ENCODE data around the gene KIF5A. TPM values are rescaled to one million over a fixed set of nuclear protein-coding genes. Genes with fewer than 3 reads are reported as not detected.

The KIF5A gene
- total and polyA plus RNA-seq, 2 donors (not counting 1 experiment from before 2014, with no cell fraction given) = 0.09 to 0.67 TPM

DNA sequence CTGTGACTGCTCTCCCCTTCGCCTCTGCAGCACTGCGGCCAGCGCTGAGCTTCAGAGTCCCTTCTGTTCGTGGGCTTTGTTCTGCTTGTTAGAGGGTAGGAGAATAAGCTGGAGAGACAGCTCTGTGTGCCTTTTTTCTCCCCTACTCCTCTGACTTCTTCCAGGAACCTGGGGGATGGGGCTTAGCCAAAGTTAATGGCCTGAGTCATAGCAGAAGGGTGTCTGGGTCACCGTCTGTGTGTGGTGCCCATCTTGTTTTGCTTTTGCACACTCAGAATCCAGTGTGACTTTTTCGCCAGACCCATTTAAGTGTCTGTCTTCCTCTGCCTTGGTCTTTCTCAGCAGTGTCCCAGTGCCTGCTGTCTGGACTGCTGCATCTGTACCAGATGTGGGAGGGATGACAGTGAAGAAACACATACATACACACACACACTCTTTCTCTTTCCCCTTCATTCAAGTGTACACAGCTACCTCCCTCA, 3.0 kb downstream of the KIF5A start:
- CTCF ChIA-PET = interaction anchor here (1.0 kb wide), 1 partner anchor 314 kb away, joined by 3 read pairs; no protein-coding TSS in a partner anchor
- Mint-ChIP-seq H3K27me3 (peaks cover 32% of the 10 kb centered on the region), H3K9me3 (ENCODE audit: insufficient read depth) (no peaks in the 10 kb centered on the region), H3K4me3 (no peak overlapping the region), H3K4me1 (peaks cover 20% of the 10 kb centered on the region), H3K27ac (no peak overlapping the region)
- TF ChIP-seq CTCF (IDR thresholded peaks at IDR 0.05) (no peak), EZH2 (IDR thresholded peaks at IDR 0.05; ENCODE audit: borderline replicate concordance, insufficient read depth, low read depth, low read length, poor library complexity, severe bottlenecking) (no peak)
- H3K36me3 ChIP-seq (replicated peaks in 1 of 2; ENCODE audit: control extremely low read depth in 1 of 2, control insufficient read depth in 1 of 2, extremely low read depth in 1 of 2, insufficient read depth in 2 of 2, low read length in 1 of 2) = no peaks in the 10 kb centered on the region
- no peak overlapping the region for H3K4me3 ChIP-seq (ENCODE audit: control extremely low read depth in 1 of 5, extremely low read depth in 1 of 5, insufficient read depth in 1 of 5, low read depth in 2 of 5, low read length in 4 of 5)
- no peak for ATAC-seq (ENCODE audit: low read depth)
- H4K20me1 ChIP-seq (ENCODE audit: control insufficient read depth, insufficient read depth, low read length, poor library complexity, severe bottlenecking) = no peaks in the 10 kb centered on the region
- H3K9ac ChIP-seq (ENCODE audit: low read length) = no peak overlapping the region
- POLR2A ChIA-PET = no interaction called here
- H3K4me2 ChIP-seq (replicated peaks; ENCODE audit: low read depth, low read length, poor library complexity, severe bottlenecking) = no peak overlapping the region
- no peak overlapping the region for H3K27ac ChIP-seq (ENCODE audit: low read length in 2 of 2)
- H2AFZ ChIP-seq (ENCODE audit: insufficient read depth, low read depth, low read length, poor library complexity, severe bottlenecking) = no peak overlapping the region
- H3K9me3 ChIP-seq (ENCODE audit: control extremely low read depth in 1 of 3, control insufficient read depth in 2 of 3, insufficient read depth in 1 of 3, low read length in 2 of 3) = peaks cover 0 to 4% (median 0%) of the 10 kb centered on the region in 3 donors
- H3K27me3 ChIP-seq (replicated peaks in 1 of 4; ENCODE audit: control extremely low read depth in 1 of 4, control insufficient read depth in 3 of 4, insufficient read depth in 4 of 4, low read length in 3 of 4) = peaks cover 0 to 32% (median 10%) of the 10 kb centered on the region in 4 experiments
- WGBS (ENCODE audit: insufficient coverage) = 66% methylated on average over 2 of the region's 6 CpGs
- no peaks in the 10 kb centered on the region for H3K79me2 ChIP-seq (ENCODE audit: control insufficient read depth, insufficient read depth, low read length)
- intact Hi-C loops (cut with micrococcal nuclease) = no loop called here
- H3K4me1 ChIP-seq (ENCODE audit: control insufficient read depth in 2 of 2, insufficient read depth in 2 of 2, low read length in 2 of 2) = peaks cover 10 to 14% of the 10 kb centered on the region in 2 donors
- DNase-seq = no peak

DNA sequence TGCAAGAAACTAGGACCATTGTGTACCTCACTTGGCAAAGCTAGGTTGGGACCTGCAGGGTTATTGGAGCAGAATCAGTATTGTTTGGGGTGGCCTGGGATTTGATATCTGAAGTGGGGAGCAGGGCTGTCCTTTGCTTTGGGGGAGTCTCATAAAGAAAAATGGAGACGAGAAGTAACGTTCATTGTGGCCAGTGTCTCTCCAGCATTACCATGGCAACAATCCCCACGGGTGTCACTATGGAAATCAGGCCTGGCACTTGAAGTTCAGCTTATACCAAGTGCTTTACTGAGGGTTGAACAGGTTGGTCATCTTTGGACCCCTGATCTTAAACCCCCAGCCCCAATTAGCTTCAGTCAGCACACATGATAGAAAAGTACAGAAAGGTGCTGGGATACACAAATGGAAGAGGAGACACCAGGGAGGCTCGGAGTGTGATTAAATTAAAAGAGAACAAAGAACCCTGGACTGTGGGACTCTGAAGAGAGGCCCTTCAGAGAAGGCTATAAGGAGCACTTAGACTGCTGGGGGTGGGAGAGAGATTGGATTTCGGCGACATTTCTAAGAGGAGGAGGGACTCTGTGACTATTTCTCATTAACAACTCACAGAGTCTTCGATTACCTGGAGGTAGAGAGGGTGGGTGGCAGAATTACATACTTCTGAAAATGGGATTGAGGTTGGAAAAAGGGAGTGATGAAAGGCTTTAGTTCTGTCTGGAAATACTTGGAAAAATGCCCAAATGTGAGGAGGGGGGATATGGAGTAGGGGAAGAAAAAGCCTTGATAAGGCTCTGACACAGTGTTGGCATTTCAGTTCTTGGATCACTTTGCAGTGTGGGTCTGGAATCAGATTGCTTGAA, 3.7 kb downstream of the KIF5A start:
- peaks cover 20% of the 10 kb centered on the region for H3K4me1 Mint-ChIP-seq
- DNase-seq = no peak
- Histone ChIP-seq H3K9me3 (ENCODE audit: control extremely low read depth in 1 of 3, control insufficient read depth in 2 of 3, insufficient read depth in 1 of 3, low read length in 2 of 3) (peaks cover 0 to 4% (median 0%) of the 10 kb centered on the region in 3 donors), H3K27me3 (replicated peaks in 1 of 4; ENCODE audit: control extremely low read depth in 1 of 4, control insufficient read depth in 3 of 4, insufficient read depth in 4 of 4, low read length in 3 of 4) (peaks cover 0 to 28% (median 9%) of the 10 kb centered on the region in 4 experiments), H3K4me3 (ENCODE audit: control extremely low read depth in 1 of 5, extremely low read depth in 1 of 5, insufficient read depth in 1 of 5, low read depth in 2 of 5, low read length in 4 of 5) (no peak overlapping the region), H2AFZ (ENCODE audit: insufficient read depth, low read depth, low read length, poor library complexity, severe bottlenecking) (no peak overlapping the region), H3K4me2 (replicated peaks; ENCODE audit: low read depth, low read length, poor library complexity, severe bottlenecking) (no peak overlapping the region), H3K27ac (ENCODE audit: low read length in 2 of 2) (no peak overlapping the region), H3K36me3 (replicated peaks in 1 of 2; ENCODE audit: control extremely low read depth in 1 of 2, control insufficient read depth in 1 of 2, extremely low read depth in 1 of 2, insufficient read depth in 2 of 2, low read length in 1 of 2) (no peaks in the 10 kb centered on the region), H3K9ac (ENCODE audit: low read length) (no peak overlapping the region), H3K79me2 (ENCODE audit: control insufficient read depth, insufficient read depth, low read length) (no peaks in the 10 kb centered on the region), H4K20me1 (ENCODE audit: control insufficient read depth, insufficient read depth, low read length, poor library complexity, severe bottlenecking) (no peaks in the 10 kb centered on the region), H3K4me1 (ENCODE audit: control insufficient read depth in 2 of 2, insufficient read depth in 2 of 2, low read length in 2 of 2) (peaks cover 10 to 14% of the 10 kb centered on the region in 2 donors)
- intact Hi-C loops (cut with micrococcal nuclease) = no loop called here
- CTCF ChIA-PET = no interaction called here
- peaks cover 32% of the 10 kb centered on the region for H3K27me3 Mint-ChIP-seq
- TF ChIP-seq CTCF (IDR thresholded peaks at IDR 0.05) (no peak), EZH2 (IDR thresholded peaks at IDR 0.05; ENCODE audit: borderline replicate concordance, insufficient read depth, low read depth, low read length, poor library complexity, severe bottlenecking) (no peak)
- POLR2A ChIA-PET = no interaction called here
- 74% methylated on average over 2 of the region's 7 CpGs for WGBS (ENCODE audit: insufficient coverage)
- H3K4me3 Mint-ChIP-seq = no peak overlapping the region
- ATAC-seq (ENCODE audit: low read depth) = no peak
- H3K27ac Mint-ChIP-seq = no peak overlapping the region
- H3K9me3 Mint-ChIP-seq (ENCODE audit: insufficient read depth) = no peaks in the 10 kb centered on the region
